ENCODE results near the gene CACNB4.

DNA sequence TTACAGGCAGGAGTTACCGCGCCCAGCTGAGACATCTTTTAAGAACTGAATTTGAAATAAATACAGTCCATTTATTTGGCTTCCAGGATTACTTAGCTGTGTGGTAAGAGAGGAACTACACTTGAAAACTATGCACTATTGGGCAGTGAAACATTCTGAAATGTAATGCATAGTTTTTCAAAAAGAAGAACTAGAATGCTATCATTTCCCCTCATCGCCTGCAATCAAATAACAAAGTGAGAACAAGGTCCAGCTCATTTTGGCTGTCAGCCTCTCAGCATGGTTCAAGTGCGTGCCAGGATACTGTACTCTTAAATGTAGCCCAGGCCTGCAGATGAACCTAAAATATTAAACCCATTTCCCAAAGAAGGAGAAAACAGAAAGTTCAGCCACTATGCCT is 194.0 kb downstream of the CACNB4 start:
- TF ChIP-seq SIN3A (IDR thresholded peaks at IDR 0.05; ENCODE audit: borderline replicate concordance, low read depth, low read length) (no peak), RFX5 (IDR thresholded peaks at IDR 0.05; ENCODE audit: low read length) (no peak), MEF2A (IDR thresholded peaks at IDR 0.05; ENCODE audit: borderline replicate concordance, low read depth) (no peak), GATA2 (CRISPR knock-in tag; IDR thresholded peaks at IDR 0.05) (no peak), CHD2 (IDR thresholded peaks at IDR 0.05; ENCODE audit: low read length, partially characterized antibody) (no peak), MXI1 (IDR thresholded peaks at IDR 0.05; ENCODE audit: low read depth, low read length) (no peak), EZH2phosphoT487 (IDR thresholded peaks at IDR 0.05; ENCODE audit: borderline replicate concordance, low read depth) (no peak), POLR2AphosphoS5 (IDR thresholded peaks at IDR 0.05; ENCODE audit: low read depth, low read length) (no peak)
- TF ChIP-seq, protein P1, sequence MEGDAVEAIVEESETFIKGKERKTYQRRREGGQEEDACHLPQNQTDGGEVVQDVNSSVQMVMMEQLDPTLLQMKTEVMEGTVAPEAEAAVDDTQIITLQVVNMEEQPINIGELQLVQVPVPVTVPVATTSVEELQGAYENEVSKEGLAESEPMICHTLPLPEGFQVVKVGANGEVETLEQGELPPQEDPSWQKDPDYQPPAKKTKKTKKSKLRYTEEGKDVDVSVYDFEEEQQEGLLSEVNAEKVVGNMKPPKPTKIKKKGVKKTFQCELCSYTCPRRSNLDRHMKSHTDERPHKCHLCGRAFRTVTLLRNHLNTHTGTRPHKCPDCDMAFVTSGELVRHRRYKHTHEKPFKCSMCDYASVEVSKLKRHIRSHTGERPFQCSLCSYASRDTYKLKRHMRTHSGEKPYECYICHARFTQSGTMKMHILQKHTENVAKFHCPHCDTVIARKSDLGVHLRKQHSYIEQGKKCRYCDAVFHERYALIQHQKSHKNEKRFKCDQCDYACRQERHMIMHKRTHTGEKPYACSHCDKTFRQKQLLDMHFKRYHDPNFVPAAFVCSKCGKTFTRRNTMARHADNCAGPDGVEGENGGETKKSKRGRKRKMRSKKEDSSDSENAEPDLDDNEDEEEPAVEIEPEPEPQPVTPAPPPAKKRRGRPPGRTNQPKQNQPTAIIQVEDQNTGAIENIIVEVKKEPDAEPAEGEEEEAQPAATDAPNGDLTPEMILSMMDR (IDR thresholded peaks at IDR 0.05), result no peak
- TF ChIP-seq, protein P2, sequence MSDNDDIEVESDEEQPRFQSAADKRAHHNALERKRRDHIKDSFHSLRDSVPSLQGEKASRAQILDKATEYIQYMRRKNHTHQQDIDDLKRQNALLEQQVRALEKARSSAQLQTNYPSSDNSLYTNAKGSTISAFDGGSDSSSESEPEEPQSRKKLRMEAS (IDR thresholded peaks at IDR 0.05; ENCODE audit: low read depth), result no peak
- TF ChIP-seq, protein P3, sequence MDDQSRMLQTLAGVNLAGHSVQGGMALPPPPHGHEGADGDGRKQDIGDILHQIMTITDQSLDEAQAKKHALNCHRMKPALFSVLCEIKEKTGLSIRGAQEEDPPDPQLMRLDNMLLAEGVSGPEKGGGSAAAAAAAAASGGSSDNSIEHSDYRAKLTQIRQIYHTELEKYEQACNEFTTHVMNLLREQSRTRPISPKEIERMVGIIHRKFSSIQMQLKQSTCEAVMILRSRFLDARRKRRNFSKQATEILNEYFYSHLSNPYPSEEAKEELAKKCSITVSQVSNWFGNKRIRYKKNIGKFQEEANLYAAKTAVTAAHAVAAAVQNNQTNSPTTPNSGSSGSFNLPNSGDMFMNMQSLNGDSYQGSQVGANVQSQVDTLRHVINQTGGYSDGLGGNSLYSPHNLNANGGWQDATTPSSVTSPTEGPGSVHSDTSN (IDR thresholded peaks at IDR 0.05), result no peak
- TF ChIP-seq, protein P4, sequence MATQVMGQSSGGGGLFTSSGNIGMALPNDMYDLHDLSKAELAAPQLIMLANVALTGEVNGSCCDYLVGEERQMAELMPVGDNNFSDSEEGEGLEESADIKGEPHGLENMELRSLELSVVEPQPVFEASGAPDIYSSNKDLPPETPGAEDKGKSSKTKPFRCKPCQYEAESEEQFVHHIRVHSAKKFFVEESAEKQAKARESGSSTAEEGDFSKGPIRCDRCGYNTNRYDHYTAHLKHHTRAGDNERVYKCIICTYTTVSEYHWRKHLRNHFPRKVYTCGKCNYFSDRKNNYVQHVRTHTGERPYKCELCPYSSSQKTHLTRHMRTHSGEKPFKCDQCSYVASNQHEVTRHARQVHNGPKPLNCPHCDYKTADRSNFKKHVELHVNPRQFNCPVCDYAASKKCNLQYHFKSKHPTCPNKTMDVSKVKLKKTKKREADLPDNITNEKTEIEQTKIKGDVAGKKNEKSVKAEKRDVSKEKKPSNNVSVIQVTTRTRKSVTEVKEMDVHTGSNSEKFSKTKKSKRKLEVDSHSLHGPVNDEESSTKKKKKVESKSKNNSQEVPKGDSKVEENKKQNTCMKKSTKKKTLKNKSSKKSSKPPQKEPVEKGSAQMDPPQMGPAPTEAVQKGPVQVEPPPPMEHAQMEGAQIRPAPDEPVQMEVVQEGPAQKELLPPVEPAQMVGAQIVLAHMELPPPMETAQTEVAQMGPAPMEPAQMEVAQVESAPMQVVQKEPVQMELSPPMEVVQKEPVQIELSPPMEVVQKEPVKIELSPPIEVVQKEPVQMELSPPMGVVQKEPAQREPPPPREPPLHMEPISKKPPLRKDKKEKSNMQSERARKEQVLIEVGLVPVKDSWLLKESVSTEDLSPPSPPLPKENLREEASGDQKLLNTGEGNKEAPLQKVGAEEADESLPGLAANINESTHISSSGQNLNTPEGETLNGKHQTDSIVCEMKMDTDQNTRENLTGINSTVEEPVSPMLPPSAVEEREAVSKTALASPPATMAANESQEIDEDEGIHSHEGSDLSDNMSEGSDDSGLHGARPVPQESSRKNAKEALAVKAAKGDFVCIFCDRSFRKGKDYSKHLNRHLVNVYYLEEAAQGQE (IDR thresholded peaks at IDR 0.05; ENCODE audit: low read depth, low read length), result no peak

Measured in SK-N-SH (cell line).